A673 (cell line): ENCODE results near the gene PPP1R1C. TPM values are rescaled to one million over a fixed set of nuclear protein-coding genes. Genes with fewer than 3 reads are reported as not detected.

ENCODE experiments used
- BruUV-seq: library from RNA; stranded (reverse); fragments of 400-500 nt; replicated peaks from 2 replicates; lab custom pipeline; 2021; lab: Mats Ljungman, UMichigan
- CTCF ChIA-PET: fragments of 300-600 bp; sonication (Branson Sonifier 250); formaldehyde crosslinking; loops from one replicate; lab custom pipeline; 2022; ENCODE audit warnings: antibody characterized with exemption; lab: Charles Lee
- POLR2A ChIA-PET: fragments of 300-600 bp; sonication (Branson Sonifier 250); formaldehyde crosslinking; loops from one replicate; lab custom pipeline; 2022; ENCODE audit warnings: antibody characterized with exemption; ENCODE audit not compliant: low non-redundant PET; lab: Charles Lee
- DNase-seq: peaks from one replicate; pipeline ENCODE4 v3.0.0-alpha.2; 2015; ENCODE audit warnings: low spot score
- H3K27ac ChIP-seq: fragments of 200-600 bp; sonication (generic); 2 replicates; pipeline ENCODE4 v1.5.1; 2016; ENCODE audit warnings: mixed run types, low read depth, mild to moderate bottlenecking, mixed read lengths, antibody characterized with exemption, low read length; ENCODE audit not compliant: poor library complexity, severe bottlenecking
- H3K27me3 ChIP-seq: fragments of 200-600 bp; sonication (generic); replicated peaks from 2 replicates; pipeline ENCODE4 v1.6.1; 2017; ENCODE audit warnings: mixed run types, low read depth, mild to moderate bottlenecking, mixed read lengths, antibody characterized with exemption, low read length; ENCODE audit not compliant: insufficient read depth, poor library complexity
- H3K36me3 ChIP-seq: fragments of 200-600 bp; sonication (generic); 2 replicates; pipeline ENCODE4 v1.6.1; 2016; ENCODE audit warnings: mixed run types, mild to moderate bottlenecking, mixed read lengths, antibody characterized with exemption, low read length; ENCODE audit not compliant: insufficient read depth, poor library complexity, severe bottlenecking
- H3K4me1 ChIP-seq: fragments of 200-600 bp; sonication (generic); 2 replicates; pipeline ENCODE4 v1.6.1; 2017; ENCODE audit warnings: mixed run types, mild to moderate bottlenecking, mixed read lengths, antibody characterized with exemption, low read length; ENCODE audit not compliant: insufficient read depth, poor library complexity, severe bottlenecking
- H3K4me3 ChIP-seq: fragments of 200-600 bp; sonication (generic); 2 replicates; pipeline ENCODE4 v1.5.1; 2016; ENCODE audit warnings: low read depth, mixed run types, mild to moderate bottlenecking, mixed read lengths, low read length; ENCODE audit not compliant: poor library complexity, severe bottlenecking
- H3K9me3 ChIP-seq: fragments of 200-600 bp; sonication (generic); 2 replicates; pipeline ENCODE4 v1.6.1; 2016; ENCODE audit warnings: mixed run types, low read depth, mild to moderate bottlenecking, mixed read lengths, antibody characterized with exemption, low read length; ENCODE audit not compliant: poor library complexity, severe bottlenecking
- EZH2 ChIP-seq: fragments of 200-600 bp; sonication (generic); IDR thresholded peaks from 2 replicates; pipeline ENCODE4 v1.6.1; 2017; ENCODE audit warnings: borderline replicate concordance, low read depth, mild to moderate bottlenecking, mixed read lengths, antibody characterized with exemption, low read length; ENCODE audit not compliant: poor library complexity, severe bottlenecking
- intact Hi-C: fragments of 100-400 bp; cut with micrococcal nuclease; formaldehyde crosslinking; loops from one replicate; pipeline ENCODE4 v1.10.0; 2022; ENCODE audit not compliant: unreplicated experiment
- total RNA-seq: library from RNA; stranded (reverse); gene quantifications from 2 replicates; pipeline ENCODE4 v1.2.3, GENCODE V29; 2021
- TF ChIP-seq, protein P1 (sequence below): fragments of 300-800, 200-600 bp; sonication (generic); conservative IDR thresholded peaks from 2 replicates; pipeline ENCODE4 v1.5.1; 2017; ENCODE audit warnings: low read depth, mild to moderate bottlenecking, antibody characterized with exemption, low read length, moderate library complexity, mixed read lengths

The PPP1R1C gene
- total RNA-seq, 1 experiment from 2014 or later, result 5.3 TPM

DNA sequence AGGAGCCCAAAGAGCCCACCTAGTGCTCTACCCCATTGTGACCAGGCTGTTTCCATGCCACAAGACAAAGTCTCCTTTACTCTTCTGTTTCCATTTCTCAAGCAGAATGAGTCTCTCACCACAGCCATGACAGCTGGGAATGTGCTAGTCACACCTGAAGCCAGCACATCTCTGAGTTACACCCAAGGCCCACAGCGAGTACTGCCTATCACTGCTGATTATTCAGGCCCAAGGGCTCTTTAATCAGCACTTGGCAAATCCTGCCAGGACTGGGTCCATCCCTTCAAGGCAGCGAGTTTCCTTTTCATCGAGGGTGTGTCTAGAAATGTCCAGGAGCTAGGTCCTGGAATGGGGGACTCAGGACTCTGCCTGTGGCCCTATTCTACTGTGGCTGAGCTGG, 14.6 kb upstream of the PPP1R1C start:
- no peaks in the 10 kb centered on the region for H3K27me3 ChIP-seq
- intact Hi-C loops, result loop anchor here (5.0 kb wide), 1 partner anchor 106 kb away; no protein-coding TSS in a partner anchor
- POLR2A ChIA-PET, result no interaction called here
- peaks cover 11% of the 10 kb centered on the region for H3K4me1 ChIP-seq
- BruUV-seq, result no TSS peak
- H3K27ac ChIP-seq, result no peak overlapping the region
- TF ChIP-seq EZH2, result no peak
- TF ChIP-seq, protein P1, sequence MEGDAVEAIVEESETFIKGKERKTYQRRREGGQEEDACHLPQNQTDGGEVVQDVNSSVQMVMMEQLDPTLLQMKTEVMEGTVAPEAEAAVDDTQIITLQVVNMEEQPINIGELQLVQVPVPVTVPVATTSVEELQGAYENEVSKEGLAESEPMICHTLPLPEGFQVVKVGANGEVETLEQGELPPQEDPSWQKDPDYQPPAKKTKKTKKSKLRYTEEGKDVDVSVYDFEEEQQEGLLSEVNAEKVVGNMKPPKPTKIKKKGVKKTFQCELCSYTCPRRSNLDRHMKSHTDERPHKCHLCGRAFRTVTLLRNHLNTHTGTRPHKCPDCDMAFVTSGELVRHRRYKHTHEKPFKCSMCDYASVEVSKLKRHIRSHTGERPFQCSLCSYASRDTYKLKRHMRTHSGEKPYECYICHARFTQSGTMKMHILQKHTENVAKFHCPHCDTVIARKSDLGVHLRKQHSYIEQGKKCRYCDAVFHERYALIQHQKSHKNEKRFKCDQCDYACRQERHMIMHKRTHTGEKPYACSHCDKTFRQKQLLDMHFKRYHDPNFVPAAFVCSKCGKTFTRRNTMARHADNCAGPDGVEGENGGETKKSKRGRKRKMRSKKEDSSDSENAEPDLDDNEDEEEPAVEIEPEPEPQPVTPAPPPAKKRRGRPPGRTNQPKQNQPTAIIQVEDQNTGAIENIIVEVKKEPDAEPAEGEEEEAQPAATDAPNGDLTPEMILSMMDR, result no peak
- no peaks in the 10 kb centered on the region for H3K9me3 ChIP-seq
- CTCF ChIA-PET, result no interaction called here
- H3K36me3 ChIP-seq, result no peaks in the 10 kb centered on the region
- no peak overlapping the region for H3K4me3 ChIP-seq
- no peak for DNase-seq

DNA sequence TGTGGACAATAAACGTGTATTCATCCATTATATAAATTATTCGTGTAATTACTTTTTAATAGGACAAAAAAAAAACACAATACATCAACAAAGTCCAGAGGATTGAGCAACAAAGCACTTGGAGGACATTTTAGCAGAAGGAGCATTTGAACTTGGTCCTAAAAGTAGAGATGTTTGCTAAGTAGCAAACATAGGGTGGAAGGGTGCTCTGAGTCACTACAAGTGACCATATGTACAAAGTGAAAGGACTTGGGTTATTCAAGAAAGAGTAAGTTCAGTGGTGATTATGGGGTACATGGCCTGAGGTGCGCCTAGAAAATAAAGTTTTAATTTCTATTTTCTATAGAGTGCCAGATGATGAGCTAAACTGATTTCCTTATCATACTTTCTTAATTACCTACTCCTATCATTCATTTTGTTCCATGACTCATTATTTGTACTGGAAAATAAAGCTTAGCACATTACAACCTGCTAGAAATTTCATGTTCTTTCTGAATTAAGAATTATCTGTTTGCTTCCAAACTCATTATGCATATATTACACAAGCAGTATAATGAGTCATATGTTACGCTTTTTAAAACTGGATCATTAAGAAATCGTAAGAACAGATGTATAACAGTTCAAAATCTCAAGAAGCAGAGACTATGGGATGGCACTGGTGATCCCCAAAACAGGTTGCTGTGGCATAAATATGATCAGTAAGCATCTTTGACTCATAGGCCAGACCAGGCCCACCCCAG, 13.1 kb upstream of the PPP1R1C start:
- ChIA-PET POLR2A (no interaction called here), CTCF (interaction anchor here (0.6 kb wide), 1 partner anchor 18 kb away, joined by 4 read pairs; no protein-coding TSS in a partner anchor)
- peak; percentile 24 for DNase-seq
- no TSS peak for BruUV-seq
- no peak for TF ChIP-seq EZH2
- TF ChIP-seq, protein P1, result no peak
- Histone ChIP-seq H3K36me3 (no peaks in the 10 kb centered on the region), H3K4me1 (peaks cover 11% of the 10 kb centered on the region), H3K27ac (no peak overlapping the region), H3K27me3 (no peaks in the 10 kb centered on the region), H3K9me3 (no peaks in the 10 kb centered on the region), H3K4me3 (no peak overlapping the region)
- intact Hi-C loops, result loop anchor here (5.0 kb wide), 1 partner anchor 105 kb away; no protein-coding TSS in a partner anchor

DNA sequence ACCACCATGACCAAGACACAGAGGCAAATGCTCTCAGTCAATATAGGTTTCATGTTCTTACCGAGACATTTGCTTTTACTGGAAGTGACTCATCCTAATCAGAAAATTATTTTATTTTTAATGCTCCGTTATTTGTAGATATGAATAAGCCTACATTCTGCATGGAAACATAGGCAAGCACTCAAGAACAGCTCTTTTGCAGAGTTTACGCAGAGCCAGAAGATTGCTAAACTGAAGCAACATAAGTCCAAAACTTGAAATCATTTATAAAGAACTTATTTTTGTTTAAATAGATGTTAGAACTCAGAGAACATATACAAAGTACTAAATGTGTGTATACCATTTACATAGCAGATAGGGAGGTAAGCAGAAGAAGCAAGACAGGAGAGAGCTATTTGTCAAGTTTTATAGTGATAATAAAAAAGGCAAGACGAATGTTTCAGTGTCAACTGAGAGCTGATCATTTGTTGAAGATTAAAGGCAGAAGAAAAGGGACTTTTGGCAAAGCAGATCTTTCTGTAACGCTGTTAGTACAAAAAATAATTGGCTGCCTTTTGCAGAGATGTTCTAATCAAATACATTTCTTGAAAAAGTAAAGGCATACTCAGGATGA, 12.4 kb upstream of the PPP1R1C start:
- intact Hi-C loops, result loop anchor here (5.0 kb wide), 1 partner anchor 104 kb away; no protein-coding TSS in a partner anchor
- TF ChIP-seq, protein P1, result no peak
- no peak for TF ChIP-seq EZH2
- Histone ChIP-seq H3K9me3 (no peaks in the 10 kb centered on the region), H3K36me3 (no peaks in the 10 kb centered on the region), H3K4me1 (peaks cover 11% of the 10 kb centered on the region), H3K27me3 (no peaks in the 10 kb centered on the region), H3K27ac (no peak overlapping the region), H3K4me3 (no peak overlapping the region)
- no TSS peak for BruUV-seq
- ChIA-PET POLR2A (no interaction called here), CTCF (no interaction called here)
- DNase-seq, result no peak
